ENCODE measurements around the gene RBMS1.
"Not testable (repeated sequence)": the region's sequence is repeated elsewhere in the genome, so short reads cannot be mapped to it uniquely, and the experiment has no call there.

The RBMS1 gene

GRCh38 chr2:160367139-160367538 is 126.5 kb downstream of the RBMS1 start:
- H3K4me3 ChIP-seq (ENCODE audit: low read depth, low read length): not testable (repeated sequence)

- no peak overlapping the region for H3K4me3 ChIP-seq (ENCODE audit: low read depth, low read length)
Observed at GRCh38 chr2:160366474-160366873, 127.1 kb downstream of the RBMS1 start.

GRCh38 chr2:160365716-160366367 is 127.8 kb downstream of the RBMS1 start:
- H3K4me3 ChIP-seq (ENCODE audit: low read depth, low read length): no peak overlapping the region

GRCh38 chr2:160364364-160364763 is 129.2 kb downstream of the RBMS1 start:
- H3K4me3 ChIP-seq (ENCODE audit: low read depth, low read length): no peak overlapping the region

GRCh38 chr2:160363961-160364360 is 129.6 kb downstream of the RBMS1 start:
- H3K4me3 ChIP-seq (ENCODE audit: low read depth, low read length): no peak overlapping the region

GRCh38 chr2:160363055-160363454 is 130.6 kb downstream of the RBMS1 start:
- no peak overlapping the region for H3K4me3 ChIP-seq (ENCODE audit: low read depth, low read length)

GRCh38 chr2:160362541-160362940 is 131.1 kb downstream of the RBMS1 start:
- H3K4me3 ChIP-seq (ENCODE audit: low read depth, low read length): no peak overlapping the region

- H3K4me3 ChIP-seq (ENCODE audit: low read depth, low read length): no peak overlapping the region
Observed at GRCh38 chr2:160362018-160362417, 131.6 kb downstream of the RBMS1 start.

- H3K4me3 ChIP-seq (ENCODE audit: low read depth, low read length): no peak overlapping the region
Observed at GRCh38 chr2:160360089-160360757, 133.4 kb downstream of the RBMS1 start.

- no peak overlapping the region for H3K4me3 ChIP-seq (ENCODE audit: low read depth, low read length)
Observed at GRCh38 chr2:160358046-160358445, 135.6 kb downstream of the RBMS1 start.

GRCh38 chr2:160356485-160356884 is 137.1 kb downstream of the RBMS1 start:
- no peak overlapping the region for H3K4me3 ChIP-seq (ENCODE audit: low read depth, low read length)

- H3K4me3 ChIP-seq (ENCODE audit: low read depth, low read length): no peak overlapping the region
Observed at GRCh38 chr2:160355080-160355479, 138.5 kb downstream of the RBMS1 start.

- H3K4me3 ChIP-seq (ENCODE audit: low read depth, low read length): no peak overlapping the region
Observed at GRCh38 chr2:160354677-160355076, 138.9 kb downstream of the RBMS1 start.

GRCh38 chr2:160353813-160354212 is 139.8 kb downstream of the RBMS1 start:
- H3K4me3 ChIP-seq (ENCODE audit: low read depth, low read length): no peak overlapping the region

GRCh38 chr2:160353166-160353565 is 140.4 kb downstream of the RBMS1 start:
- H3K4me3 ChIP-seq (ENCODE audit: low read depth, low read length): no peak overlapping the region

- H3K4me3 ChIP-seq (ENCODE audit: low read depth, low read length): no peak overlapping the region
Observed at GRCh38 chr2:160352500-160352899, 141.1 kb downstream of the RBMS1 start.

- no peak overlapping the region for H3K4me3 ChIP-seq (ENCODE audit: low read depth, low read length)
Observed at GRCh38 chr2:160351956-160352355, 141.7 kb downstream of the RBMS1 start.

GRCh38 chr2:160349306-160349705 is 144.3 kb downstream of the RBMS1 start:
- no peak overlapping the region for H3K4me3 ChIP-seq (ENCODE audit: low read depth, low read length)

GRCh38 chr2:160347269-160347863 is 146.2 kb downstream of the RBMS1 start:
- no peak overlapping the region for H3K4me3 ChIP-seq (ENCODE audit: low read depth, low read length)

- no peak overlapping the region for H3K4me3 ChIP-seq (ENCODE audit: low read depth, low read length)
Observed at GRCh38 chr2:160345071-160345764, 148.4 kb downstream of the RBMS1 start.

- H3K4me3 ChIP-seq (ENCODE audit: low read depth, low read length): no peak overlapping the region
Observed at GRCh38 chr2:160343404-160343803, 150.2 kb downstream of the RBMS1 start.

- no peak overlapping the region for H3K4me3 ChIP-seq (ENCODE audit: low read depth, low read length)
Observed at GRCh38 chr2:160339726-160340125, 153.9 kb downstream of the RBMS1 start.

All from iPS-11a (cell line).